ENCODE results near the gene HTR3B.

HTR3B gene

DNA sequence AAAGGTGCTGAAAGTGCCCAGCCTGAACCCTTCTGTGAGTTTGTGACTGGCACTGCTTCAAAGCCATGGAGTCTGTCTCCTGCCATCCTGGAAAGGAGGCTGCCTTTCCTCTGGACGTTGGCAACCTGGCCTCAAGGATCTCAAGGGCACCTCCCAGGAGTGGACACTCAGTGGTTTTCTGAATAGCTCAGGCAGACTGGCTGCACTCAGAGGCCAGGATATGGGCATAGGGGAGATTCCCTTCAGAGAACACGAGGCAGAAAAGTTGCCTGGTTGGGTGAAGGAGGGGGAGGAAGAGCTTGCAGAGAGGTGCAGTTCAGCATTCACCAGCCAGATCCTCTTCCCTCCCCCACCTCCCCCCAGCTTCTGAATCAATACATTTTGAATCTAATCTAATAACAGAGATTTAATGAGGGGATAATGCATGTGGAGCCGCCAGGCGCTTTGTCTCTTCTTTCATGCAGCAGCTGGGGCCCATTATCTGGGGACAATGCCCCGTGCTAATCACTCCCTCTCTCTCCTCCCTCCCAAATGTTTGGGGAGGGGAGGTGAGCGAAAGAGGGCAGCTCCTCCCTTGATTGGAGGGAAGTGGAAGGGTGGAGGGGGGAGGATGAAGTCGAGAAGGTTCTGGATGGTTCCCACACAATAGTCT, 88.0 kb downstream of the HTR3B start:
- peak; percentile 80 to 92 for DNase-seq

DNA sequence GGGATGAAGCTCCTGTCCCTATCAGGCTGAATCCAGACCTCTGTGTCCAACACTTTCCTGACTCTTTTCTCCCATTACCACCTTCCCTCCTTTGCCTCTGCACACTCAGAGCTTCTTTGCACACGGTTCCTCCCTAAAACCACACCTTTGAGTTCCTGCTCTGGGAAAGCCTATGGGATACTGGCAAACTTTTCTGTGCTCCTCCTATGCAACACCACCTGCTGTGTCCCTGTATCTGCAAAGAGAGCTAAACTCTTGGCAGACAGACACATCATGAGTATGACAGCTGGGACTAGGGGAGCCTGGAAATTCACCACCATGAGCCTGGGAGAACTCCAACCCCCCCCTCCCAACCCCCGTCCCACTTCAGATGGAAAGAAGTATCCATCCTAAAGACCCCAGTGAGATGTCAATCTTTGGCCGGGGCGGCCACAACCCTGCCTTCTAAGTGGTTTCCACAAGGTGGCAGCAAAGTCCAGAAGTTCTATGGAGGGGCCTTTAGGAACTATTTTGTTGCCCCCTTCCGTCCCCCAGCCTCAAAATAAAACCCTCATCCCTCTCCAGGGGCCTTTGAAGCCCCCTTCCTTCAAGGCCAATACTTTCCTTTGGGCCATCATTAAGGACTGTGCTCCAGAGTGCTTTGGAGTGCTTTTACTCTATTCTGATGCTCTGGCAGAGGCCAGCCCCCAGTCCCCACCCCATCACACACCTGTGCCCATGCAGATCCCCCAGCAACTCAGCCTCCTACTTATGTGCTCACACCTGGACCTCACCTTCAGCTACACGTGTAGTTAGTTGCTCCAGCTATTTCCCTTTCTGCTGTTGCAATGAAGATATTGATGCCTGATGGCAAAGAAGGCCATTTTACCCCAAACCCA, 89.7 kb downstream of the HTR3B start:
- DNase-seq: peak; percentile 47 to 80

All from NCI-H524 (cell line).